Measurements from ENCODE around the gene RNASE11.

DNA sequence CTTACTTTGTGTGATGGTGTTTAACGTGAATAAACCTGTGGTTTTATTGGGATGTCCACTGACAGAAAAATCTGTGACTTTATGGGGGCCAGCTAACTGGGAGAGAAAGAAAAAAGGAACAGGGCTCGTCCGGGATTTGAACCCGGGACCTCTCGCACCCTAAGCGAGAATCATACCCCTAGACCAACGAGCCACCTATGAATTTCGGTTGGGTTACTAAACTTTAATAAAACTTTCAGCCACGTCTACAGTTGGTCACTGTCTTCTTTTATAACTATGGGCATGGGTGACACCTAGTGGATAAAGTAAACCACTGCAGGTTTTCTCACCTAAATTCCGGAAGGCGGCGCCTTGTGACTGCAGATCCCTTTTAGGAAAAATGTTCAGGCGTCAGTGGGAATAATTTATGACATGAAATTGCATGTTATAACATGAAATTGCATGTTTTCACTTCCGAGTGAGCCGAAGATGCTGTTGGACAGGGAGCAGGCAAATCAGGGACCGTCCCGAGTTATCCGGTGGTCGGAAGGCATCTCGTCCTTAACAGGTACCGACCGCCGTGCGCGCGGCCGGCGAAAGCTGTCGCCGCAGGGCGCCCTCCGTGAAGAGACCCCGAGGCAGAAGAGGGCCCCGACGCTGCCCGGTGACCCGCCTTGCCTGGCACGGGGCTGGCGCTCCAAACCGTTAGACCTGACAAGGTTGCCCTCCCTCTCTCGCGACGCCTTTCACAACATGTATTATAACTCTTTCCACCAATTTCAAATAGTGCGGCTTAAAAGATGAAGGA lies 21.6 kb upstream of the RNASE11 start:
- TF ChIP-seq, protein P1, sequence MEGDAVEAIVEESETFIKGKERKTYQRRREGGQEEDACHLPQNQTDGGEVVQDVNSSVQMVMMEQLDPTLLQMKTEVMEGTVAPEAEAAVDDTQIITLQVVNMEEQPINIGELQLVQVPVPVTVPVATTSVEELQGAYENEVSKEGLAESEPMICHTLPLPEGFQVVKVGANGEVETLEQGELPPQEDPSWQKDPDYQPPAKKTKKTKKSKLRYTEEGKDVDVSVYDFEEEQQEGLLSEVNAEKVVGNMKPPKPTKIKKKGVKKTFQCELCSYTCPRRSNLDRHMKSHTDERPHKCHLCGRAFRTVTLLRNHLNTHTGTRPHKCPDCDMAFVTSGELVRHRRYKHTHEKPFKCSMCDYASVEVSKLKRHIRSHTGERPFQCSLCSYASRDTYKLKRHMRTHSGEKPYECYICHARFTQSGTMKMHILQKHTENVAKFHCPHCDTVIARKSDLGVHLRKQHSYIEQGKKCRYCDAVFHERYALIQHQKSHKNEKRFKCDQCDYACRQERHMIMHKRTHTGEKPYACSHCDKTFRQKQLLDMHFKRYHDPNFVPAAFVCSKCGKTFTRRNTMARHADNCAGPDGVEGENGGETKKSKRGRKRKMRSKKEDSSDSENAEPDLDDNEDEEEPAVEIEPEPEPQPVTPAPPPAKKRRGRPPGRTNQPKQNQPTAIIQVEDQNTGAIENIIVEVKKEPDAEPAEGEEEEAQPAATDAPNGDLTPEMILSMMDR (optimal IDR thresholded peaks at IDR 0.05 in 1 of 3, IDR thresholded peaks at IDR 0.05 in 1 of 3, conservative IDR thresholded peaks at IDR 0.05 in 1 of 3; ENCODE audit: extremely low read depth in 1 of 3, insufficient read depth in 2 of 3, low read length in 3 of 3), result peak; percentile 69 to 97 (median 82)
- TF ChIP-seq EZH2 (IDR thresholded peaks at IDR 0.05; ENCODE audit: low read length), result no peak
